ENCODE data around the gene SLC35F3.

DNA sequence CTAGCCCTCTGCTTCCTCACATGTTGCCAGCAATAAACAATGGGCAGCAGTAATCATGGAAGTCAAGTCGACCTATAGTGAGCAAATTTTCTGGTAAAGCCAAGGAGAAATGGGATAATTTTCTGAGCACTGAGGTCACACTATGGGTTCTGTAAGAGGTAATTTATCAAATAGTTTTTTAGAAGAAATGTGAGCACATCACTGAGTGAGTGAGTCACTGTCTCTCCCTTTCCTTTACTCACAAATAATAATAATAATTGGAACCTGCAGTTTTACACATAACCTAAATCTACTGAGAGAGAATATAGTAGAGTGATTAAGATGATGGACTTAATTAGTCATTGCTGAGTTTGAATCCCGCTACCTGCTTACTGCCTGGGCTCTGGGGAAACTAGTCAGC, 23.6 kb downstream of the SLC35F3 start:
- TF ChIP-seq CTCF (IDR thresholded peaks at IDR 0.05; ENCODE audit: poor library complexity), result no peak
- no peak for TF ChIP-seq EZH2 (IDR thresholded peaks at IDR 0.05; ENCODE audit: borderline replicate concordance)
